Gastrocnemius medialis (tissue), 4 donors: ENCODE data around the gene ANAPC16.

ENCODE experiments used
- CTCF ChIP-seq, 5 experiments: fragments of 450-650 bp in 3 of 5; fragments of 200-600 bp in 2 of 5; sonication (generic) in 2 of 5; IDR thresholded peaks in 4 of 5; conservative IDR thresholded peaks in 1 of 5; 1 replicate in 4 of 5; 2 replicates in 1 of 5; pipeline ENCODE4 v1.5.1; 2016 to 2019; ENCODE audit warnings: antibody characterized with exemption in 5 of 5, mild to moderate bottlenecking in 3 of 5, moderate library complexity in 3 of 5
- POLR2A ChIP-seq, 2 donors: fragments of 450-650 bp; IDR thresholded peaks; one replicate each; pipeline ENCODE4 v1.6.1; 2017; ENCODE audit warnings: antibody characterized with exemption in 2 of 2, mild to moderate bottlenecking in 2 of 2, moderate library complexity in 2 of 2

- no peak for TF ChIP-seq CTCF (IDR thresholded peaks at IDR 0.05 in 4 of 5, conservative IDR thresholded peaks at IDR 0.05 in 1 of 5)
- TF ChIP-seq POLR2A (IDR thresholded peaks at IDR 0.05), result no peak
These were observed 37.2 kb downstream of the ANAPC16 start for GRCh38 chr10:72252972-72253371.
